SK-N-SH (cell line): ENCODE data around the gene AGMO. TPM values are rescaled to one million over a fixed set of nuclear protein-coding genes. Genes with fewer than 3 reads are reported as not detected.

Experiments
- CTCF ChIA-PET: fragments of 300-600, 350-600 bp; formaldehyde crosslinking; extraction: SDS; loops from one replicate; lab custom pipeline; 2021; lab: Yijun Ruan, JAX
- POLR2A ChIA-PET: fragments of 350-600 bp; sonication (Branson Sonifier 250); formaldehyde crosslinking; extraction: SDS; loops from one replicate; lab custom pipeline; 2020; ENCODE audit warnings: antibody characterized with exemption, inconsistent platforms; lab: Yijun Ruan, JAX
- DNase-seq: peaks from one replicate; pipeline ENCODE4 v3.0.0; 2012
- H2AFZ ChIP-seq: fragments of 200-600 bp; sonication (generic); 2 replicates; pipeline ENCODE4 v1.8.1; 2016; ENCODE audit warnings: antibody characterized with exemption, mild to moderate bottlenecking, low read depth
- H3F3A ChIP-seq: fragments of 200-600 bp; sonication (generic); replicated peaks from 2 replicates; pipeline ENCODE3; 2016; ENCODE audit warnings: antibody characterized with exemption, mild to moderate bottlenecking; ENCODE audit not compliant: insufficient read depth
- H3K27ac ChIP-seq, 2 experiments: fragments of 200-500 bp in 1 of 2; fragments of 200-600 bp in 1 of 2; sonication (Bioruptor generic) in 1 of 2; sonication (generic), shearing (Covaris generic) in 1 of 2; 2 replicates each; pipeline versions ENCODE4 v1.5.1 to v1.6.1; 2014 to 2016; ENCODE audit warnings: low read depth in 2 of 2, inconsistent platforms in 1 of 2, low read length in 1 of 2, mild to moderate bottlenecking in 1 of 2, mixed read lengths in 1 of 2
- H3K27me3 ChIP-seq: fragments of 200-600 bp; sonication (generic), shearing (Covaris generic); 2 replicates; pipeline ENCODE4 v1.6.1; 2016; ENCODE audit warnings: mixed run types; ENCODE audit not compliant: insufficient read depth
- H3K36me3 ChIP-seq, 2 experiments: fragments of 200-500 bp in 1 of 2; fragments of 200-600 bp in 1 of 2; sonication (Bioruptor generic) in 1 of 2; sonication (generic) in 1 of 2; replicated peaks in 1 of 2; 2 replicates each; pipeline versions ENCODE3 to v1.5.1; 2014 to 2016; ENCODE audit warnings: low read length in 1 of 2, mild to moderate bottlenecking in 1 of 2; ENCODE audit not compliant: insufficient read depth in 2 of 2, control insufficient read depth in 1 of 2
- H3K4me1 ChIP-seq, 2 experiments: fragments of 200-500 bp in 1 of 2; fragments of 200-600 bp in 1 of 2; sonication (Bioruptor generic) in 1 of 2; sonication (generic), shearing (Covaris generic) in 1 of 2; 2 replicates each; pipeline versions ENCODE4 v1.5.1 to v1.6.1; 2014 to 2016; ENCODE audit warnings: low read depth in 1 of 2, low read length in 1 of 2, mixed run types in 1 of 2; ENCODE audit not compliant: insufficient read depth in 2 of 2, control insufficient read depth in 1 of 2
- H3K4me2 ChIP-seq: fragments of 200-600 bp; sonication (generic), shearing (Covaris generic); 2 replicates; pipeline ENCODE4 v1.6.1; 2017; ENCODE audit warnings: mixed run types
- H3K4me3 ChIP-seq, 2 experiments: fragments of 200-500 bp in 1 of 2; fragments of 200-600 bp in 1 of 2; sonication (Bioruptor generic) in 1 of 2; sonication (generic), shearing (Covaris generic) in 1 of 2; 2 replicates each; pipeline versions ENCODE4 v1.5.1 to v1.8.1; 2014 to 2016; ENCODE audit warnings: low read depth in 2 of 2, inconsistent platforms in 1 of 2, low read length in 1 of 2, mild to moderate bottlenecking in 1 of 2, mixed read lengths in 1 of 2, moderate library complexity in 1 of 2
- H3K79me2 ChIP-seq: fragments of 200-600 bp; sonication (generic); 2 replicates; pipeline ENCODE4 v1.8.1; 2017; ENCODE audit warnings: mild to moderate bottlenecking; ENCODE audit not compliant: insufficient read depth
- H3K9ac ChIP-seq: fragments of 200-600 bp; sonication (generic); 2 replicates; pipeline ENCODE4 v1.6.1; 2017; ENCODE audit warnings: mixed run types
- H3K9me2 ChIP-seq: fragments of 200-600 bp; sonication (generic); 2 replicates; pipeline ENCODE4 v1.6.1; 2017; ENCODE audit warnings: mixed run types
- H3K9me3 ChIP-seq: fragments of 200-600 bp; sonication (generic); 2 replicates; pipeline ENCODE4 v1.6.1; 2017; ENCODE audit warnings: mixed run types, mild to moderate bottlenecking, moderate library complexity
- H4K20me1 ChIP-seq: fragments of 200-600 bp; sonication (generic); 2 replicates; pipeline ENCODE4 v1.6.1; 2017; ENCODE audit warnings: mild to moderate bottlenecking, mixed run types; ENCODE audit not compliant: insufficient read depth
- EP300 ChIP-seq, 2 experiments: IDR thresholded peaks; 2 replicates each; pipeline versions ENCODE4 v1.4.0 to v1.6.1; 2012; ENCODE audit warnings: borderline replicate concordance in 1 of 2, low read depth in 1 of 2, low read length in 1 of 2
- GATA2 ChIP-seq: sonication (generic); formaldehyde crosslinking; IDR thresholded peaks from 2 replicates; pipeline ENCODE4 v1.5.0; 2020; ENCODE audit warnings: mild to moderate bottlenecking, missing genetic modification reagents
- IRF3 ChIP-seq: fragments of 150-350 bp; IDR thresholded peaks from 2 replicates; pipeline ENCODE4 v1.6.1; 2016; ENCODE audit warnings: mild to moderate bottlenecking, low read depth, low read length
- PBX3 ChIP-seq: IDR thresholded peaks from 2 replicates; pipeline ENCODE4; 2012
- TCF12 ChIP-seq: IDR thresholded peaks from 2 replicates; pipeline ENCODE4 v1.4.0; 2012
- USF2 ChIP-seq: fragments of 150-350 bp; IDR thresholded peaks from 2 replicates; pipeline ENCODE4 v1.6.1; 2017; ENCODE audit warnings: antibody characterized with exemption, low read length, low read depth, borderline replicate concordance
- WGBS: methylation state at CpG from one replicate; pipeline ENCODE4 v1.1.6; 2017; ENCODE audit warnings: low lambda C conversion rate; 5-methylcytosine and 5-hydroxymethylcytosine counted together
- polyA plus RNA-seq, 3 experiments: library from polyadenylated mRNA; depleted of rRNA; stranded (reverse); fragments of >200 nt; gene quantifications; 2 replicates each; pipeline ENCODE4 v1.2.3, GENCODE V29; 2012

The AGMO gene
- polyA plus RNA-seq, 1 of the 3 experiments (the other 2 are of a cell fraction) = 0.05 TPM

GRCh38 chr7:15159261-15159660, 402.6 kb downstream of the AGMO start:
- no peak overlapping the region for H2AFZ ChIP-seq
- H3F3A ChIP-seq = no peaks in the 10 kb centered on the region
- H3K4me1 ChIP-seq = peaks cover 0 to 5% of the 10 kb centered on the region in 2 experiments; a peak in 3 of 4 replicates
- no peaks in the 10 kb centered on the region for H3K9me2 ChIP-seq
- ChIA-PET POLR2A (no interaction called here), CTCF (no interaction called here)
- H3K36me3 ChIP-seq = no peaks in the 10 kb centered on the region
- no peak overlapping the region for H3K4me2 ChIP-seq
- peak overlapping the region in 1 of 2 experiments; percentile 18; a peak in 3 of 4 replicates for H3K27ac ChIP-seq
- 0% methylated on average over 1 of the region's 1 CpG for WGBS
- TF ChIP-seq PBX3 (0 out of 2 replicates have a peak, but pooled peaks have one; percentile 15), TCF12 (peak; percentile 26; the same call in 1 of the 2 replicates), USF2 (no peak), EP300 (IDR thresholded peaks at IDR 0.05; ENCODE audit: borderline replicate concordance in 1 of 2, low read depth in 1 of 2, low read length in 1 of 2) (no peak)
- H3K9me3 ChIP-seq = no peaks in the 10 kb centered on the region
- H3K79me2 ChIP-seq = no peaks in the 10 kb centered on the region
- H4K20me1 ChIP-seq = no peaks in the 10 kb centered on the region
- H3K27me3 ChIP-seq = no peaks in the 10 kb centered on the region
- H3K4me3 ChIP-seq = no peak overlapping the region
- DNase-seq = no peak
- H3K9ac ChIP-seq = no peak overlapping the region

- peaks cover 0 to 5% of the 10 kb centered on the region in 2 experiments; a peak in 3 of 4 replicates for H3K4me1 ChIP-seq
- TF ChIP-seq GATA2 (no peak), IRF3 (no peak), PBX3 (no peak), EP300 (IDR thresholded peaks at IDR 0.05; ENCODE audit: borderline replicate concordance in 1 of 2, low read depth in 1 of 2, low read length in 1 of 2) (no peak)
- TF ChIP-seq, all 33 proteins: peak for 0
- no peaks in the 10 kb centered on the region for H3K9me3 ChIP-seq
- DNase-seq = no peak
- CTCF ChIA-PET = no interaction called here
- POLR2A ChIA-PET = no interaction called here
- no peak overlapping the region for H3K4me3 ChIP-seq
- H3K27ac ChIP-seq = no peak overlapping the region
- 57% methylated on average over 3 of the region's 3 CpGs for WGBS
- no peaks in the 10 kb centered on the region for H4K20me1 ChIP-seq
- H3K36me3 ChIP-seq = no peaks in the 10 kb centered on the region
- H3K27me3 ChIP-seq = no peaks in the 10 kb centered on the region
- H2AFZ ChIP-seq = no peak overlapping the region
- H3K9ac ChIP-seq = no peak overlapping the region
- no peaks in the 10 kb centered on the region for H3K79me2 ChIP-seq
- no peak overlapping the region for H3K4me2 ChIP-seq
- no peaks in the 10 kb centered on the region for H3K9me2 ChIP-seq
- no peaks in the 10 kb centered on the region for H3F3A ChIP-seq
These were observed 403.5 kb downstream of the AGMO start for GRCh38 chr7:15158141-15158810.

Other genes starting within 250 kb of the AGMO start
- gene MEOX2, start 124.7 kb upstream of the AGMO start, polyA plus RNA-seq (2012; rRNA removed) = not detected in 2 replicates